ENCODE data around the gene PSMG3. TPM values are rescaled to one million over a fixed set of nuclear protein-coding genes. Genes with fewer than 3 reads are reported as not detected.
A peak's percentile ranks its signal among the peaks of the same experiment; 100 is the strongest.

Gene PSMG3
- total RNA-seq, 1 donor from 2014 or later: 19.7 TPM

- intact Hi-C loops (cut with DNase I): no loop called here
- Histone ChIP-seq H3K4me1 (peaks cover 15% of the 10 kb centered on the region), H3K27me3 (ENCODE audit: low read depth) (no peaks in the 10 kb centered on the region), H3K27ac (peak overlapping the region; percentile 53), H3K36me3 (no peaks in the 10 kb centered on the region), H3K9me3 (no peaks in the 10 kb centered on the region), H3K4me3 (peak overlapping the region; percentile 17)
- no peak for DNase-seq
- no peak for TF ChIP-seq CTCF (IDR thresholded peaks at IDR 0.05)
- peak; percentile 4 to 36 for ATAC-seq
These were observed 14.6 kb downstream of the PSMG3 start for GRCh38 chr7:1555046-1555812.

GRCh38 chr7:1554333-1555045 lies 15.3 kb downstream of the PSMG3 start:
- Histone ChIP-seq H3K4me3 (no peak overlapping the region), H3K27me3 (ENCODE audit: low read depth) (no peaks in the 10 kb centered on the region), H3K27ac (no peak overlapping the region), H3K36me3 (no peaks in the 10 kb centered on the region), H3K4me1 (peaks cover 15% of the 10 kb centered on the region), H3K9me3 (no peaks in the 10 kb centered on the region)
- ATAC-seq (no peak), DNase-seq (no peak)
- intact Hi-C loops (cut with DNase I): no loop called here
- TF ChIP-seq CTCF (IDR thresholded peaks at IDR 0.05): no peak

- Histone ChIP-seq H3K9me3 (no peaks in the 10 kb centered on the region), H3K4me3 (no peak overlapping the region), H3K36me3 (no peaks in the 10 kb centered on the region), H3K27ac (no peak overlapping the region), H3K4me1 (peaks cover 15% of the 10 kb centered on the region), H3K27me3 (ENCODE audit: low read depth) (no peaks in the 10 kb centered on the region)
- intact Hi-C loops (cut with DNase I): no loop called here
- no peak for ATAC-seq
- DNase-seq: no peak
- TF ChIP-seq CTCF (IDR thresholded peaks at IDR 0.05): no peak
These were observed 16.2 kb downstream of the PSMG3 start for GRCh38 chr7:1553512-1554210.

GRCh38 chr7:1552200-1552599 lies 17.6 kb downstream of the PSMG3 start:
- intact Hi-C loops (cut with DNase I): no loop called here
- H3K27me3 ChIP-seq (ENCODE audit: low read depth): no peaks in the 10 kb centered on the region
- no peaks in the 10 kb centered on the region for H3K9me3 ChIP-seq
- H3K4me3 ChIP-seq: no peak overlapping the region
- H3K4me1 ChIP-seq: peaks cover 15% of the 10 kb centered on the region
- H3K36me3 ChIP-seq: no peaks in the 10 kb centered on the region
- H3K27ac ChIP-seq: no peak overlapping the region
- ATAC-seq (no peak), DNase-seq (no peak)
- TF ChIP-seq CTCF (IDR thresholded peaks at IDR 0.05): no peak

GRCh38 chr7:1550846-1551155 lies 19.0 kb downstream of the PSMG3 start:
- TF ChIP-seq CTCF (IDR thresholded peaks at IDR 0.05): no peak

More at GRCh38 chr7:1550846-1551155, 19.0 kb downstream of the PSMG3 start:
- intact Hi-C loops (cut with DNase I): no loop called here
- Histone ChIP-seq H3K27ac (no peak overlapping the region), H3K36me3 (no peaks in the 10 kb centered on the region), H3K9me3 (no peaks in the 10 kb centered on the region), H3K4me3 (no peak overlapping the region), H3K27me3 (ENCODE audit: low read depth) (no peaks in the 10 kb centered on the region), H3K4me1 (peaks cover 9% of the 10 kb centered on the region)
- ATAC-seq: no peak
- DNase-seq: no peak

Measured in lower lobe of right lung (tissue), 2 donors.